Cardiac fibroblast (primary cell): ENCODE measurements around the gene EHD4.

Experiments used
- DNase-seq, 2 donors: peaks; one replicate each; pipeline versions ENCODE4 v3.0.0 to v3.0.0-alpha.2; 2010; ENCODE audit warnings: low read depth in 2 of 2
- H3K4me3 ChIP-seq, 2 donors: replicated peaks in 1 of 2; 1 replicate in 1 of 2; 2 replicates in 1 of 2; pipeline ENCODE4 v1.5.1; 2011; ENCODE audit warnings: low read depth in 2 of 2, low read length in 2 of 2, mild to moderate bottlenecking in 2 of 2, moderate library complexity in 1 of 2
- TF ChIP-seq, protein P1 (sequence below): IDR thresholded peaks from one replicate; pipeline ENCODE4 v1.5.1; 2011; ENCODE audit warnings: low read depth, mild to moderate bottlenecking, low read length, inconsistent platforms

The EHD4 gene

DNA sequence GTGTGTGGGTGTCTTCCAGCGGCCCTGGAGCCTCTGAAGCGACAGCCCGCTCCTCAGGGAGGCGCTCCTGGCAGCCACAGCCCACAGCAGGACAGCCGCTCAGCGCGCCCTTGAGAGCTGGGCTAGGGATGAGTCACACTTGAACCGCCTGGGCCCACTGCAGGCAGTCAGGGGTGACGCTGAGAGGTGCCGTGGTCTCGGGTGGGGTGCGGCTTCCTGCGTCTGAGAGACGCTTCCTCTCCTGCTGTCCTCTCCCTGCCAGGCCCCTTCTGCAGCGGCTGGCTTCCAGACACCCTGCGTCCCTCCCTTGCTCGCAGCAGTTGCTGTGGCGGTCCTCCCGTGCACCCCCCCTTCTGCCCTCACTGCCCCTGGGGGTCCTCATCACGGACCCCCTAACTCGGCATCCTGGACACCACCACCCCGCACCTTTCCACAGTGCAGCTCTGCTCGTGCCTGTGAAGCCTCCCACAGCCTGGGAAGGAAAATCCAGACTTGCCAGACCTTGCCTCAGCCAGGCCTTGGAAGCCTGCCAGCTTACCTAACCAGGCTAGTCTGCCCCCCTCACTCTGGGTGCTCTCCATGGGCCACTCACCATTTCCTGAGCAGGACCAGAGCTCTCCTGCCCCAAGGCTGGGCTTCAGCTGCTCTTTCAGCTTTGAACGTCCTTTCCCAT, 77.4 kb downstream of the EHD4 start:
- peak overlapping the region in 1 of 2 donors; percentile 10 for H3K4me3 ChIP-seq
- TF ChIP-seq, protein P1, sequence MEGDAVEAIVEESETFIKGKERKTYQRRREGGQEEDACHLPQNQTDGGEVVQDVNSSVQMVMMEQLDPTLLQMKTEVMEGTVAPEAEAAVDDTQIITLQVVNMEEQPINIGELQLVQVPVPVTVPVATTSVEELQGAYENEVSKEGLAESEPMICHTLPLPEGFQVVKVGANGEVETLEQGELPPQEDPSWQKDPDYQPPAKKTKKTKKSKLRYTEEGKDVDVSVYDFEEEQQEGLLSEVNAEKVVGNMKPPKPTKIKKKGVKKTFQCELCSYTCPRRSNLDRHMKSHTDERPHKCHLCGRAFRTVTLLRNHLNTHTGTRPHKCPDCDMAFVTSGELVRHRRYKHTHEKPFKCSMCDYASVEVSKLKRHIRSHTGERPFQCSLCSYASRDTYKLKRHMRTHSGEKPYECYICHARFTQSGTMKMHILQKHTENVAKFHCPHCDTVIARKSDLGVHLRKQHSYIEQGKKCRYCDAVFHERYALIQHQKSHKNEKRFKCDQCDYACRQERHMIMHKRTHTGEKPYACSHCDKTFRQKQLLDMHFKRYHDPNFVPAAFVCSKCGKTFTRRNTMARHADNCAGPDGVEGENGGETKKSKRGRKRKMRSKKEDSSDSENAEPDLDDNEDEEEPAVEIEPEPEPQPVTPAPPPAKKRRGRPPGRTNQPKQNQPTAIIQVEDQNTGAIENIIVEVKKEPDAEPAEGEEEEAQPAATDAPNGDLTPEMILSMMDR = no peak
- DNase-seq = peak; percentile 76 to 81

DNA sequence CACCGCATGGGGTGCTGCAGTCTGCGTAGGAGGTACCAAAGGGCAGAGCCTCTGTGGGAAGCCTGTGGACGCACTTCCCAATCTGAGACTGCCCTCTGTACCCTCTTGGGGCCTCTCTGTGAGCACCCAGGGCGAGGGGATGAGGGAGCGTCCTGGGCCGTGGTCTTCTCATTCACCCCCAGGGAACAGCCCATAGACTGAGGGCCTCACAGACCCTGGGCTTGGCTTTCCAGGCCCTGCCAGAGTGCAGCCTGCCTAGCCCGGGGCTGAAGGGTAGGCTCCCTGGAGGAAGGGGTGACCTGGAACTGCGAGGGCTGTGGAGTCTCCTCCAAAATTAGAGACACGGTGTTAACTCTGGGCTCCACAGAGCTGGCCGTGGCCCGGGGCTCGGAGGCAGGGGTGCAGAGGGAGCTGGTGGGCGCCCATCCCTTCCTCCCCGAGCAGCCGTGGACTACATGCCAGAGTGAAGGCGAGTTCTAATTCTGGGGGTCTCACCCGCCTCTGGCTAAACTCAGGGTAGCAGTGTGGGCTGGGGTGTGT, 78.0 kb downstream of the EHD4 start:
- H3K4me3 ChIP-seq = peak overlapping the region in 1 of 2 donors; percentile 10
- TF ChIP-seq, protein P1 = no peak
- DNase-seq = no peak

DNA sequence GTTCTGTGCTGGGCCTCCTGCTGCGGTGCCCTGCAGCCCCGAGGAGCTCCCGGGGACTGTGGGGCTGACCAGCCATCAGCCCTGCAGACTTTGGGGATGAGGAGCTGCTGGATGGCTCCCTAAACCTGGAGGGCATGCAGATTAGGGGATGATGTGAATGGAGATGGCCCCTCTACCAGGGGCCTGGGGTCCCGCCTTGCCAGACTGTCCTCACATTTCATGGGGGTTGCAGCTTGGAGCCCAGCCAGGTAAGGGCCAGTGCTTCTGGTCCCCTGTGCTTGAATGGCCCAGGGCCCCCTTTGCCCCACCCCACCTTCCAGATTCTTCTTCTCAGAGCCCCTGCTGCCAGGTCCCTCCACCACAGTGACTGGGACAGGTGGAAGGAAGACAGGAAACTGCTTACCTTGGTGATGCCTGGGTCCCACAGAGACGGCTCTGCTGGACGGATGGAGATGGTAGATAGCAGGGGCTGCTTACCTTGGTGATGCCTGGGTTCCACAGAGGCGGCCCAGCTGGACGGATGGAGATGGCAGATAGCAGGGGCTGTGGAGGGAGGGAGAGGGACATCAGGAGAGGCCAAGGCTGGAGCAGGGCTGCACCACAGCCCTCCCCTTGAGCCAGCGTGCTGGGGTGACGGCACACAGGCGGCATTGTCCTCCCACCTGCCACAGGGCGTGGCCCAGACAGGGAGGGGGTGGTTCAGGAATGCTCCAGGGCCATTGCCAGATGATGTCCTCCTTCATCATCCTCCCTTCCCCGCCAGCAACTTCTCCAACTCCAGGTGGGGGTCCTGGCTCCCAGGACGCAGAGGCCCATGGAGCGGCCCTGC, 78.7 kb downstream of the EHD4 start, which contains the start of gene SPTBN5:
TSS of gene SPTBN5 (minus strand) at position 632 of the 829 bp plus-strand sequence. CDS start at position 76, 556 bp downstream.
- DNase-seq = no peak
- peak within 1 kb of the TSS in 1 of 2 donors; percentile 10 for H3K4me3 ChIP-seq
- TF ChIP-seq, protein P1 = no peak

DNA sequence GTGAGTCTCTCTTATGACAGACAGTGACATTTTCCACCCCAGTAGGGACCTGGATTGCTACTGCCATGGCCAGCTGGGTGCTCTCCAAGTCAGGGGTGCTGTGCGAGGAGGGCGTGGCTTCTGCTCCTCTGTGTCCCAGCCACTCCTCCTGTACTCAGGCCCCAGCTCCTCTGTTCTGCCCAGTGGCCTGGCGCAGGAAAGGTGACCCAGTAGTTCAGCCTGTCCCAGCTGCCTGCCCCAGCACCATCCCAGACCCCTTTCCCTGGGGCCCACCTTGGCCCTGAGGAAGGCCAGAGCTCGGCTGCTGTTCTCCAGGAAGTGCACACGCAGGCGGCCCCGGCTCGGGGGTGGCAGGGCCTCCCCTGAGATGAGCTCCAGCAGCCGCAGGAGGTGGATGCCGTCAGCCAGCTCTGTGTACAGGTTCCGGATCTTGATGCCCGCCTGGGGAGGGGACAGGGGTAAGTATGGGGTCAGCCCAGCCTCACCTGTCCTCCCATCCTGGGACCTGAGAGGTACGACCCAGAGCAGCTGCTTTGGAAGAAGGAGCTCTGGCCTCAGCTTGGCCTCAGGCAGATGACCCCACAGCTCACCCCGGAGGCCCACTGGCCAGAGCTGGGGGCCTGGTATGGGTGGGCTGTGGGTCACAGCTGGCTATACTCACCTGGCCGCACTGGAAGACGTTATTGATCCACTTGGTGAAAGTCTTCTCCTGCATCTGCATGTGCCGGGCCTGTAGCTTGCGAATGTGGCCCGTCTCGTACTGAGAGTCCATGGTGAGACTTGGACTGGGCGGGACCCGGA, 79.5 kb downstream of the EHD4 start:
- DNase-seq = peak in 1 of 2 donors; percentile 17
- H3K4me3 ChIP-seq = no peak overlapping the region

DNA sequence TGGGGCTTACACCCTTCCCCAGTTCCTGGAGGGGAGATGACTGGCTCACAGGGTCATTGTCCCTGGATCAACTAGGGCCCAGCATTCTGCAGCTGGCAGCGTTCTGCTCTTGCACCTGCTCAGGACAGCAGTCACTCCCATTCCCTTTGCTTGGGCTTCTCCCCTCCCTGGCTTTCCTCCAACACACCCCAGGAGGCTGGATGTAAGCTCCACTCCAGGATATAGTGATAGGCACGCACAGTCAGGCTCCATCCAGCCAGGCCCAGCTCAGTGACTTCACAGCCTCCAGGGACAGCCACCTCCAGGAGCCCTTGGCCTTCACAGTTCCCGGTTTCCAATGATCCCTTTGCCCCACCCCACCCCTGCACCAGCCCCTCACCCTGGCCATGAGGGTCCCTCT, 80.4 kb downstream of the EHD4 start:
- no peak for DNase-seq
- H3K4me3 ChIP-seq = no peak overlapping the region
- TF ChIP-seq, protein P1 = no peak

More for the DNA sequence above, 79.5 kb downstream of the EHD4 start:
- TF ChIP-seq, protein P1 = no peak

DNA sequence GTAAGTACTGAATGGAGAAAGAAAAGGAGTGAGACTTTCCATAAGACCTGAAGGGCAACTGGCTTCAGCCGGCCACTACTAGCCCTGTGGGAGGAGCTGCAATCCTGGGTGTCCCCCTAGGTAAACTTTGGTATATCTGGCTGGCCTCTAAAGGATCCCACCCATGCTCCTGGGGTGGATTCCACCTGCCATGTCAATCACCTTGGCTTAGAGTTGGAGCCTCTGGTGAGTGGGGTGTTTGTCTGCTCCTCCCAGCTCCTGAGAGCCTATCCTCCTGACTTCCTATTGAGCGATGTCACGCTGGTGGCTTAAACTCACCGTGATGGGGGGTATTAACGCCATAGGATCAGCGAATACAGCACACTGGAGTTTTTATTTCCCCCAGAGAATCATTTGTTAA, 81.1 kb downstream of the EHD4 start:
- TF ChIP-seq, protein P1 = no peak
- no peak for DNase-seq
- no peak overlapping the region for H3K4me3 ChIP-seq
